HL-60/S4 (cell line): ENCODE data around the gene EIF4EBP2.

ENCODE experiments used
- in situ Hi-C: fragments of 300-500 bp; cut with MboI; formaldehyde crosslinking; loops from 2 replicates; pipeline ENCODE4 v1.14.3; 2022; ENCODE audit warnings: low sequenced_read_pairs

Gene EIF4EBP2, protein sequence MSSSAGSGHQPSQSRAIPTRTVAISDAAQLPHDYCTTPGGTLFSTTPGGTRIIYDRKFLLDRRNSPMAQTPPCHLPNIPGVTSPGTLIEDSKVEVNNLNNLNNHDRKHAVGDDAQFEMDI

DNA sequence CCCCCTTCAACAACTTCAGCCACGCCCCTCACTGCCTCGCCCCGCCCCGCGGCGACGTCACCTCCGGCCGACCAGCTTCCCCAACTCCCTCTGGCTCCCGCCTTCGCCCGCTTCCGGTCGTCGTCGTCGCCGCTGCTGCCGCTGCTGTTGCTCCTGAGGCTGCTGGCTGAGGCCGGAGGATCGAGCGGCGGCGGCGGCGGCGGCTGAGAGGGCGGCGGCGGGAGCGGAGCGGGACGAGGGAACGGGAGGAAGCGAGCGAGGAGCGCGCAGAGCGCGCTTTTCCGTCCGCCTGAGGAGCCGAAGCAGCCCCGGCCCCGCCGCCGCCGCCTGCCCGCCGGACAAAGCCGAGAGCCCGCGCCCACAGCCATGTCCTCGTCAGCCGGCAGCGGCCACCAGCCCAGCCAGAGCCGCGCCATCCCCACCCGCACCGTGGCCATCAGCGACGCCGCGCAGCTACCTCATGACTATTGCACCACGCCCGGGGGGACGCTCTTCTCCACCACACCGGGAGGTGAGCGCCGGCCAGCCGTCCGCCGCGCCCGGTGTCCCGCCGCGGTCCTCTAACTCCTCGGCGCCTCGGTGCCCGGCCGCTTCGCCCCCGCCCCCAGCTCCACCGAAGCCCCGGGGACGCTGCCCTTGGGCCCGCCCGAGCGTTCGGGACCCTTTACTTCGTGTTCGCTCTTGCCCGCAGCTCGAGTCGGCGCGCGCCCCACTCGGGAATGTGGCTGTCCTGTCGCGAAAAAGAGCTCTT is at the start of gene EIF4EBP2:
TSS of gene EIF4EBP2 (plus strand) at position 110 of the 751 bp plus-strand sequence. CDS start at position 367, 257 bp downstream.
- in situ Hi-C loops, result no loop called here

DNA sequence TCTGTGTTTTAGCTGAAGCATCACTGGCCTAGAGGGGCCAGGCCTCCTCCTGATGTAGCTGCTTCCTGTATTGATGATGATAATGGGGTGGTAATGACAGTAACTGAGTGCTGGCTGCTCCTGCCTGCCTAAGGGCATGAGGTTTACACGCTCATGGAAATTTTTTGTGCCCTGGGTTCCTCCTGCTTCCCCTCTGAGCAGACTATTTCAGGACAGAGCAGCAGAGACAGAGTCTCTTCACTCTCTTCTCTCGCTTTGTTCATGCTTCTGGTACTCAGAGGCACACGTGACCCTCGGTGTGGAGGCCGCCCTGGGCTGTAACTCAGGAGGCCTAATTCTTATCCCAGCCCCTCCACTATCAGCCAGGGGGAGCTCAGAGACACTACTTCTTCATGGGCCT is 49.4 kb upstream of the EIF4EBP2 start:
- in situ Hi-C loops, result no loop called here

DNA sequence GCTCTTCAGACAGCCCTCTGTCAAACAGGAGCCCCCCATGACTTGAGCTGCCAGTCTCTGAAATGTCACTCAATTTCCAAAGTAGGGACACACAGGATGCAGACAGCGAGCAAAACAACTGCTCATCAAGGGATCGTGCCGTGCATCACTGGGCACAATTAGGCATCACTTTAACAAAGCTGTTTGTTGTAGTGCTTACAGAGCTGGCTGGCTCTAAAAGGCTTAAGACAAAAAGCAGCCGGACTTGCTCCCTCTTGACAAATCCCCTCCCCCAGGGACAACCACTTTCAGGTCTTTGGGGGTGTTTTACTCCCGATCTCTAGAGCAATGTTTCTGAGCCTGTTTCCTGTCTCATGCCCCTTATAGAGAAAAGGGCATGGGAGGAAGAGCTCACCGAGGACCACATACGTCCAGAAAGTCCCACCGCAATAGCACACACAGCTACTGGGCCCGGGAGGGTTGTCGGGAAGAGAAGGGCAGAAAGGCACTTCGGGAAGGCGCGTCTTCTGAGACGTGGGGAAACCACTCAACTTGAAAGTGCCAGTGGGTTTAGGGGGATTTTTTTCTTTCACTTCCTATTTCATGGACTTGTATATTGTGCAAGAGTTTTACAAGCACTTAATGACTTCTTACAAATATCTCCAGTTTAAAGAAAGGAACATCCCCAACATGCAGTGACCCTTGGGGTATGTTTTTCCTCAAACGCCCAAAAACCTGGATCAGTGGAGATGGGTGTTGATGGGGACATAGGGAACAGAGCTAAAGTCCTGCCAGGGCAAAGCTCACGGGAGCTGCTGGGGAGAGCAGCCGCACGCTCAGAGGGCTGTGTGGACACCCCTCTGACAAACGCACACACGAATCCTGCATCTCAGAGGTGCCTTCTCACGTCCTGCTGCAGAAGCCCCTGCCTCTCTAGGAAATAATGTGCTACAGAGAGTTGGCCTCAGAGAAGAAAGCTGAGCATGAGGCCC is 48.6 kb upstream of the EIF4EBP2 start:
- in situ Hi-C loops, result loop anchor here (5.0 kb wide), 1 partner anchor 83 kb away; no protein-coding TSS in a partner anchor

DNA sequence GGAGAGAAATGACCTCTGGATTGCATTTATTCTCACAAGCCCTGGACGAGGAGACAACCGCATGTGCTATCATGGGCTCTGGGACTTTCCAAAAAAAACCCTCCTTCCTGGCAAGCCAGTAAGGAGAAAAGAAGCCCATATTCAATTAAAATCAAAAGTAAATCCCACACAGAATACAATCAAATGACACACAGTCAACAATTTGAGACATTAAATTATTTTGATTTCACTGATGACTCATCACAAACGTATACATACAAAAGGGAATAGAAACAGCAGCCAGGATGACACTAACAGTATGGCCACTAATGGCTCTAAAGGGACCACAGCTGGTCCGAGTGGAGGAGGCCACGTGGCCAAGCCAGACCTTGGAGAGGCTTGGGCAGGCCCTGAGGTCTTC is 46.4 kb upstream of the EIF4EBP2 start:
- in situ Hi-C loops, result loop anchor here (5.0 kb wide), 1 partner anchor 85 kb away; no protein-coding TSS in a partner anchor

DNA sequence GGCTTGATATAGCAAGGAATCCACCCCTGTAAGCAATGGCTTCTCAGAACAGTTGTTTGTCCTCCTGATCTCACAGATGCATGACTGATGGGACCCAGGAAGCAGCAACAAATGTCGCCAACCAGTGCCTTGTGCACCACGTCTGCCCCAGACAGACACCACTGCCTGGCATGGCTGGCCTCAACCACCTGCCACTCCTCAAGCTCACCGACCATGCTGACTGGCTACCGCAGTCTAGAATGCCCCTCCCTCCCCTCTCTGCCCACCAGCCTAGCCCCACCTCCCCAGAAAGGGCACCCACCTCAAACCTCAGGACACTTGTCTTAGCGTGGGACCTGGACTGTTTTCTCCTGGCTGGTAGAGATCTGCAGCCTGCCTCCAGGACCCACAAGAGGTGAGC is 45.5 kb upstream of the EIF4EBP2 start:
- in situ Hi-C loops, result loop anchor here (5.0 kb wide), 1 partner anchor 86 kb away; no protein-coding TSS in a partner anchor

DNA sequence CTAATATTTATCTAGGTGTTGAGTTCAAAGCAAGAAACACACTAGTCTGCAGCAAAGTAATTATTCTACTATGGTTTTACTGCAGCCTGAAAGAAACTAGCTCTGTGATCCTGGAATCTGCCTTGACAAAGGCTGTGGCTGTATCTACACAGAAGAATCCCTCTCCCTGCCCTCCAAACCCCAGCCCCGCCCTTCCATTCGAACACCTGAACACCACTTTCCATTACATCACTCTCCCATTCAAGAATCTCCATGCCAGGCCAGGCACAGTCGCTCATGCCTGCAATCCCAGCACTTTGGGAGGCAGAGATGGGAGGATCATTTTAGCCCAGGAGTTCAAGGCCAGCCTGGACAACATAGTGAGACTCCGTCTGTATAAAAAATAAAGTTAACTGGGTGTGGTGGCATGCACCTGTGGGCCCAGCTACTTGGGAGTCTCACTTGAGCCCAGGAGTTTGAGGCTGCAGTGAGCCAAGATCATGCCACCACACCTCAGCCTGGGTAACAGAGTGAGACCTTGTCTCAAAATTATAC is 44.9 kb upstream of the EIF4EBP2 start:
- in situ Hi-C loops, result loop anchor here (5.0 kb wide), 1 partner anchor 87 kb away; no protein-coding TSS in a partner anchor

DNA sequence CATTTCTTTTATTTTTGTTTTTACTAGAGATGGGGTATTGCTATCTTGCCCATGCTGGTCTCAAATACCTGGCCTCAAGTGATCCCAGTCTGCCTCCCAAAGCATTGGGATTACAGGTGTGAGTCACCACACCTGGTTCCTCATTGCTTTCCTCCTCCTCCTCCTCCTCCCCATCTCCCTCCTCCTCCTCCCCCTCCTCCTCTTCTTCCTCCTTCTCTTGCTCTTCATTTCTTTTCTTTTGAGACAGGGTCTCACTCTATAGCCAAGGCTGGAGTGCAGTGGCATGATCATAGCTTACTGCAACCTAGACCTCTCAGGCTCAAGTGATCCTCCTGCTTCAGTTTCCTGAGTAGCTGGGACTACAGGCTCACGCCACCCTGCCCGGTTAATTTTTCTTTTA is 43.7 kb upstream of the EIF4EBP2 start:
- in situ Hi-C loops, result loop anchor here (5.0 kb wide), 1 partner anchor 143 kb away; no protein-coding TSS in a partner anchor

DNA sequence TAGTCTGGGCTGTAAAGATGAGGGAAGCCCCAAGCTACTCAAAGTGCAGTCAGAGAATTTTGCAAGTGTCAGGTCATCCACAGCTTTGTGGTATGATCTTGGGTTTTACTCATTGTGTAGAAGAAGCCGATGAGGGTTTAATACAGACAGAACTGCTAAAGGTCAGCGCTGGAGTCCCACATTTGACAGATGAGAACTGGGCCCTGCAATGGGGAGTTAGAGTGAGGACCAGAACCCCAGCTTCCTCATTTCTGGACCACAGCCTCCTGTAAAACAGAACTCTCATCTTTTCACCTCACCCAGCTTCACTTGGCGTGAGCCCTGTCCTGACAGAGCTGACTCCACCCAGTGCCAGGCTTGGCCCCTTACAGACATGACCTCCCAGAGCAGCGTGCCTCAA is 41.6 kb upstream of the EIF4EBP2 start:
- in situ Hi-C loops, result loop anchor here (5.0 kb wide), 1 partner anchor 145 kb away; no protein-coding TSS in a partner anchor

DNA sequence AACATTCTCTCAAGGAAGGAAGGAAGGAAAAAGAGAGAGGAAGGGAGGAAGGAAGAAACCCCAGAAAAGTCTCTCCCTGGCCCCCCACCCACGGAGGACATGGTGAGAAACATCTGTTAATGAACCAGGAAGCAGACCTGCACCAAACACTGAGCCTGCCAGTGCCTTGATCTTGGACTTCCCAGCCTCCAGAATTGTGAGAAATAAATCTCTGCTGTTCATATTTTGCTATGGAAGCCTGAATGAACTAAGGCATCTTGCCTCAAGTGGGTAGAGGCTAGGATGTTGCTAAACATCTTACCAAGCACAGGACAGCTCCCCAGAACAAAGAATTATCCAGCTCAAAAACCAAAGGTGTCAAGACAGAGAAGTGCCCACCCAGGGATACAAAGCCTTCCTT is 40.7 kb upstream of the EIF4EBP2 start:
- in situ Hi-C loops, result loop anchor here (5.0 kb wide), 1 partner anchor 146 kb away; no protein-coding TSS in a partner anchor

DNA sequence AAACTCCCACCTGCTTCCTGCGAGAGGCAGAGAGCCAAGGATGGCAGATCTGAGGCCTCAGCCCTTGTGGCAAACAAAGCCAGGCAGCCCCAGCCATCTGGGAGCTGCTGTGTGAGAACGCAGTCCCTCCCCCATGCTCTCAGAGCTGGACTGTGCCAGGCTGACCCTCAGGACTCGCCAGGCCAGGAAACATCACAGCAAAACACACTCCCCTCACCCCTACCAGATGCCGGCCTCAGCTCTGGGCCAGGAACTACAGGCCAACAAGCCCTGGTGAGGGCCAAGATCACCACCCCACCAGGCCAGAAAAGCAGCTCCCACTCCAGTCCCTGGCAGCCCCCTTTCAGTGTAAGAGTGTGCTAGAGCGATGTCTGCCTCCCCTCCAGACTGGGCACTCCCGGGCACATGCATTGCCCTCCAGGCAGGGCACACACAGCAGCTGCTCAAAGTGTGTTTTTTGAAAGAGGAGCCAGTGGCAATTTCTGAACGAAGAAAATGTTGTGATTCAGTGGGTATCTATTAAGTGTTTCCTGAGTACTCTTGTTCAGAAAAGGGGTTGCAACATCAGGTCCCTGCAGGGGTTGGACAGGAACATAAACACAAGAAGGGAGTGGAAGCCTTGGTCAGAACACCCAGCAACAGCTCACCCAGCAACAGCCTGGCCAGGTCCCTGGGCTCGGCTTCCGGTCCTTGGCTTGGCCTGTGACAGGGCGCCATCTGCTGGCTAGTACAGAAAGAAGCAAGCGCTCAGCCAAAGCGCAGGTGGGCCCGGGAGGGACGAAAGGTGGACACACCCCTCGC is 39.8 kb upstream of the EIF4EBP2 start:
- in situ Hi-C loops, result loop anchor here (5.0 kb wide), 1 partner anchor 147 kb away; no protein-coding TSS in a partner anchor

DNA sequence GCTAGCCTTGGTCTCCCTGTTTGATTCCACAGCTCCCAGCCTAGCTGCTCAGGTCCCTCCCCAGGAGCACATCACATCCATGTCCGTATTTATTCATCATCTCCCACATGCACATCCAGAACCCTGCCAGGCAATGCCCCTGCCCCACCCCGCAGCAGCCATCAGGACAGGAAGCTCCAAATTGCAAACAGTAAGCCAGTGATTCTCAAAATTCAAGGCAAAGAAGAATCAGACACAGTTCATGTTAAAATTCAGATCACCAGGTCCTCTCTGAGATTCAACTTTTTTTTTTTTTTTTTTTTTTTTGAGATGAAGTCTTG is 39.2 kb upstream of the EIF4EBP2 start:
- in situ Hi-C loops, result loop anchor here (5.0 kb wide), 1 partner anchor 147 kb away; no protein-coding TSS in a partner anchor

DNA sequence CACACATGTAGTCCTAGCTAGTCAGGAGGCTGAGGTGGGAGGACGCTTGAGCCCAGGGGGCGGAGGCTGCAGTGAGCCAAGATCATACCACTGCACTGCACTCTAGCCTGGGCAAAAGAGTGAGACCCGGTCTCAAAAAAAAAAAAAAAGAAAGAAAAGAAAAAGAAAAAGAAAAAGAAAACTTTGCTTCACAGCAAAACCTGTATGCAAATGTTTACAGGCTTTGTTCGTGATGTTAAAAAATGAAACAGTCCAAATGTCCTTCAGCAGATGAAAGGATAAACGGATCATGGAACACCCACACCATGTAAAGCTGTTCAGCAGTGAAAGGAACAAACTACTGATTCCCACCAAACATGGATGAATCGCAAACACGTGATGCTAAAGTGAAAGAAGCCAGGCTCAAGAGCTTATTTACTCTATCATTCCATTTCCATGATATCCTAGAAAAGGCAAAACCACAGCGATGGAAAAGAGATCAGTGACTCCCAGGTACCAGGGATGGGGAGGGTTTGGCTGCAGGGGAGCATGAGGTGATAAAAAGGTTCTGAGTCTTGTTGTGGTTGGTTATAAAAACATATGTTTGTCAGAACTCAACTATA is 36.6 kb upstream of the EIF4EBP2 start:
- in situ Hi-C loops, result no loop called here

DNA sequence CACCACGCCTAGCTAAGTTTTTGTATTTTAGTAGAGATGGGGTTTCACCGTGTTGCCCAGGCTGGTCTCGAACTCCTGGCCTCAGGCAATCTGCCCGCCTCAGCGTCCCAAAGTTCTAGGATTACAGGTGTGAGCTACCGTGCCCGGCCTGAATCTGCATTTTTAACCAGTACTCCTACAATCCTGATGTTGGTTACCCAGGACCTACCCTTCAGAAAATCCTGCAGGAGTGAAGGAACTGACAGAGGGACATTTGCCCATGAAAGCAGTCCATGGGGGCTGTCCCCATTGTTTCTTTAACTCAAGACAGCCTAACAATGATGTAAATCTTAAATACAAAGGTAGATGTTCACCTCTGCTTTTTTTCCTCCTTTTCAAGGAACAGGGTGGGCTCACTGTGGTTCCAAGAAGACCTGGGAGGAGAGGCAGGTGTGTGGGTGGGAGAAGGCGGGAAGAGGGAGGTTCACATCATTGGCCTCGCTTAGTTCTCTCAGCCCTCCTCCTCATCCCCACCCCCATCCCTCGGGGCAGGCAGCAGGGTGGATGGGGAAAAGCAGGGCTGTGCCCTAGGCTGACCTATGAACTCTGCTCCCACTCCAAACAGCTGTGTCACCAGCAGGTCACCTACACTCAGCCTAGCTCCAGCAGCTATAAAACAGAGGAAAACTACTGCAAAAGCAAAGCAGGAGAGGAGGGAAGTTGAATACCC is 35.0 kb upstream of the EIF4EBP2 start:
- in situ Hi-C loops, result no loop called here

DNA sequence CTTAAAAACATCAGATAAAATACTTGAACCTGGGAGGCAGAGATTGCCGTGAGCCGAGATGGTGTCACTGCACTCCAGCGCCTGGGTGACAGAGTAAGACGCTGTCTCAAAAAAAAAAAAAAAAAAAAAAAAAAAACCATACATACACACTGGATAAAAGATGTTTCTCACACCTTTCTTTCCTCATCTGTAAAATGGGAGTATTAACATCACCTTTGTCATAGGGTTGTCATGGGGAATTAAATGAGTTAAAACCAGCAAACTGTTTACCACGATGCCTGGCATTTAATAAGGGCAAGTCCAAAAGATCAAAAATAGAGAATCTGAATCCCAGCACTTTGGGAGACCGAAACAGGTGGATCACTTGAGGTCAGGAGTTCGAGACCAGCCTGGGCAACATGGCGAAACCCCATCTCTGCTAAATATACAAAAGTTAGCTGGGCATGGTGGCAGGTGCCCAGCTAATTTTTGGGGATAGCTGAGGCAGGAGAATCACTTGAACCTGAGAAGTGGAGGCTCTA is 34.4 kb upstream of the EIF4EBP2 start:
- in situ Hi-C loops, result no loop called here

DNA sequence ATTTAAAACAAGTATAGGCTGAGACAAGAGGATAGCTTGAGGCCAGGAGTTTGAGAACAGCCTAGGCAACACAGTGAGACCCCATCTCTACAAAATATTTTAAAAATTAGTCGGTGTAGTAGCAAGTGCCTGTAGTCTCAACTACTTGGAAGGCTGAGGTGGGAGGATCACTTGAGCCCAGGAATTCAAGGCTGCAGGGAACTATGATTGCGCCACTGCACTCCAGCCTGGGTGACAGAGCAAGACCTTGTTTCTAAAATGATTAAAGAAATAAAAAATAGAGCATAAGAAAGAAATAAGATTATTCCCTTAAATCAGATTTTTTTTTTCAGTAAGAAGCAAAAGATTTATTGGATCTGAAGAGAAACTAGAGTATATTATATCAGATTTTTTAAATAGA is 33.2 kb upstream of the EIF4EBP2 start:
- in situ Hi-C loops, result no loop called here

DNA sequence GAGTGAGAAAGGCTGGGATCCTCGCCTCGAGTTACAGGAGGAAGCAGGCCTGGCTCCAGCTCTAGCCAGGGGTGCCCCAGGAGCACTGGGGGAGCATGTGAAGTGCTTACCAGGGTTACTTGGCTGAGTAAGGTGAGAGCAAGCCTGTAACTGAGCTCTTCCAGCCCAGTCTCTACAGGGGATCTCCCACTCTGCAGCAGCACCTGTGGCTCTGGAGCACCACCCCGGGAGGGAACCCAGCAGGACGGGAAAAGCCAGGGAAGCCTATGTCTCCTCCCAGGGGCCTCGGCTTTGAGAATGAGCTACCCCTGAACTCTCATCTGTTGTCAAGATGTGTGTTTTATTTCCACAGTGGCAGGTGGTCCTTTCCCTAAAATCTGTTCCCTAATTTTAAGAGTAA is 32.1 kb upstream of the EIF4EBP2 start:
- in situ Hi-C loops, result no loop called here

DNA sequence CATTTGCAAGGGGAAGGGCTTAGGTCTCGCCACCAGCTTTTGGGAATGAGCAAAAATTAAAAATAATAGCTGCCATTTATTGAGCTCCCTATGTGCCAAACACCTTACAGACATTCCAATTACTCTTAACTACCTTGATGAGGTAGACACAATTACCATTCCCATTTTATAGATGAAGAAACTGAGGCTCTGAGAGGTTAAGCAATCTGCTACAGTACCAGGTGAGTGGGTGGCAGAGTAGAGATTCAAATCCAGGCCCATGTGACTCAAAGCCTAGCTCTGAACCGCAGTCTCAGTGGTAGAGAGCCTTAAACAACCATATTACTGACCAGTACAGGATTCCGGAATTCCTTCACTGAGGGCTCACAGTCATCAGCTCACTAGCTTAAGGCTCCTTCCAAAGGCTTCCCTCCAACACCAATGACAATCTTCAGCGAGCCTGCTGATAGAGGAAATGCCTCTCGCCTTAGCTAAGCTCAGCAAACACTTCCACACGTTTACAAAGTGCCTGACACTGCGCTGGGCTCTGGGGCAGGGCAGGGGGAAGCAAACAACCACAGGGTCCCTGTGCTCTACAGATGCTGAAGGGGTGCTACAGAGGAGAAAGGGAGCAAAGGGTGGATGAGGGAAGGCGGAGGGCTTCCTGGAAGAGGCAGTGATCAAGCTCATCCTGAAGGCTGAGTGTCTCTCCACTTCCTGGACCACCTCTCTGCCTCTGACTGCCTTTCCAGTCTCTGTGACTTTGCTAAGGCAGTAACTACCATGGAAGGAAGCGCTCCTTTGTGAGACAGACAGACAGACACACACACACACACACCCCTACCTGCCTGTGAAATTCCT is 28.9 kb upstream of the EIF4EBP2 start:
- in situ Hi-C loops, result no loop called here
